Stimulated activated CD4-positive, alpha-beta T cell treated with anti-CD3 and anti-CD28 coated beads, Interleukin-4, amount 100 ng/mL, for 1 hour (primary cell): ENCODE data around the gene E4F1.

ENCODE experiments used
- DNase-seq: peaks from one replicate; pipeline ENCODE4 v3.0.0-alpha.2; 2020

The E4F1 gene

GRCh38 chr16:2206780-2207433 is 16.5 kb upstream of the E4F1 start:
- DNase-seq: no peak

- no peak for DNase-seq
Measured at GRCh38 chr16:2207872-2208271, 15.5 kb upstream of the E4F1 start.

GRCh38 chr16:2208308-2208707 is 15.1 kb upstream of the E4F1 start:
- DNase-seq: no peak

- no peak for DNase-seq
Measured at GRCh38 chr16:2208772-2209171, 14.6 kb upstream of the E4F1 start.

GRCh38 chr16:2209258-2210008 is 14.0 kb upstream of the E4F1 start:
- DNase-seq: no peak

GRCh38 chr16:2210009-2210332 is 13.4 kb upstream of the E4F1 start:
- no peak for DNase-seq

GRCh38 chr16:2210386-2211365 is 12.7 kb upstream of the E4F1 start, which contains the start of gene BRICD5:
Gene BRICD5, minus strand, starts transcription at chr16:2210863. Its CDS starts 30 bp downstream, at chr16:2210833.
- no peak for DNase-seq

- DNase-seq: no peak
Measured at GRCh38 chr16:2211923-2212347, 11.5 kb upstream of the E4F1 start.

GRCh38 chr16:2212362-2213324 is 10.7 kb upstream of the E4F1 start:
- no peak for DNase-seq

- peak; percentile 25 for DNase-seq
Measured at GRCh38 chr16:2213817-2214718, 9.3 kb upstream of the E4F1 start.

- DNase-seq: no peak
Measured at GRCh38 chr16:2214719-2214968, 8.7 kb upstream of the E4F1 start, which contains the start of gene PGP. Gene PGP, minus strand, starts transcription at chr16:2214840. Its CDS starts 63 bp downstream, at chr16:2214777.

GRCh38 chr16:2216330-2216729 is 7.1 kb upstream of the E4F1 start:
- DNase-seq: no peak

GRCh38 chr16:2223942-2224486 is 623 bp downstream of the E4F1 start:
- peak; percentile 38 for DNase-seq

- no peak for DNase-seq
Measured at GRCh38 chr16:2226245-2226793, 2.9 kb downstream of the E4F1 start.

- DNase-seq: no peak
Measured at GRCh38 chr16:2226918-2227317, 3.5 kb downstream of the E4F1 start.

- DNase-seq: no peak
Measured at GRCh38 chr16:2228161-2228824, 4.9 kb downstream of the E4F1 start.

GRCh38 chr16:2229091-2229490 is 5.7 kb downstream of the E4F1 start:
- no peak for DNase-seq

- no peak for DNase-seq
Measured at GRCh38 chr16:2229632-2230250, 6.3 kb downstream of the E4F1 start.

- DNase-seq: no peak
Measured at GRCh38 chr16:2230376-2230775, 7.0 kb downstream of the E4F1 start.
